BJ (cell line): ENCODE data around the gene PKIB. TPM values are rescaled to one million over a fixed set of nuclear protein-coding genes. Genes with fewer than 3 reads are reported as not detected.
"Not testable (repeated sequence)": the region's sequence is repeated elsewhere in the genome, so short reads cannot be mapped to it uniquely, and the experiment has no call there.

ENCODE experiments used
- CTCF ChIA-PET: fragments of 350-600 bp; formaldehyde crosslinking; extraction: SDS; loops from one replicate; lab custom pipeline; 2021; ENCODE audit warnings: antibody characterized with exemption, inconsistent platforms; lab: Yijun Ruan, JAX
- POLR2A ChIA-PET: fragments of 300-600 bp; sonication (Branson Sonifier 250); formaldehyde crosslinking; extraction: SDS; loops from one replicate; lab custom pipeline; 2021; ENCODE audit warnings: antibody characterized with exemption; lab: Charles Lee
- DNase-seq: peaks from one replicate; pipeline ENCODE4 v3.0.0-alpha.2; 2011; ENCODE audit warnings: low read depth
- H3K27me3 ChIP-seq: 2 replicates; pipeline ENCODE4 v1.6.0; 2011; ENCODE audit warnings: low read length; ENCODE audit not compliant: control insufficient read depth, insufficient read depth
- H3K36me3 ChIP-seq: 2 replicates; pipeline ENCODE4 v1.5.1; 2011; ENCODE audit warnings: low read length; ENCODE audit not compliant: control insufficient read depth, insufficient read depth
- H3K4me3 ChIP-seq: 2 replicates; pipeline ENCODE4 v1.5.1; 2011; ENCODE audit warnings: low read depth, mild to moderate bottlenecking, control low read depth, low read length
- CTCF ChIP-seq: IDR thresholded peaks from 2 replicates; pipeline ENCODE4 v1.5.1; 2011; ENCODE audit warnings: low read depth, mild to moderate bottlenecking, control low read depth, inconsistent platforms, low read length, moderate library complexity; ENCODE audit not compliant: insufficient read depth
- polyA plus RNA-seq: library from polyadenylated mRNA; depleted of rRNA; stranded (reverse); fragments of >200 nt; gene quantifications from 2 replicates; pipeline ENCODE4 v1.2.3, GENCODE V29; 2011

The PKIB gene
- polyA plus RNA-seq, 1 experiment: not detected

GRCh38 chr6:122624853-122625252 is 14.6 kb downstream of the PKIB start:
- no peak for TF ChIP-seq CTCF
- CTCF ChIA-PET: no interaction called here
- Histone ChIP-seq H3K4me3 (no peak overlapping the region), H3K27me3 (no peaks in the 10 kb centered on the region), H3K36me3 (no peaks in the 10 kb centered on the region)
- no peak for DNase-seq
- POLR2A ChIA-PET: no interaction called here

DNA sequence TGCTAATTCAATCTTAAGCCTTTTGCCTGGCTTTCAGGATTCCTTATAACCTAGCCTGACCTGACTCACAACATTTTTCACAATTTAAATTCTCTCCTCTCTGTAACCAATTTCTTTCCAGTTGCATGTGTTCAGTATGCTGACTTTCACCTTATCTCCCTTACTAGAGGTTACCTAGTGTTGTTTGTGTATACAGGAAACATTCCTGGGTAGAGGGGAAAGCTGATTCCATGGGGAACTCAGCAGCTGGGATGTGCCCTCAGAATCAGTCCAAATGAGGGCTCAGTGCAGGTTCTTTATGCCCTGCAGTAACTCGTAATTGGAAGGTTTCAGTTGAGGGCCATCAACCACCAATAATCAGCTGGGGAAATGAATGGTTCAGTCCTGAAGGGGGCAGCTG is 18.5 kb downstream of the PKIB start:
- H3K27me3 ChIP-seq: no peaks in the 10 kb centered on the region
- no peak overlapping the region for H3K4me3 ChIP-seq
- no peak for TF ChIP-seq CTCF
- H3K36me3 ChIP-seq: no peaks in the 10 kb centered on the region
- DNase-seq: no peak
- ChIA-PET CTCF (no interaction called here), POLR2A (no interaction called here)

DNA sequence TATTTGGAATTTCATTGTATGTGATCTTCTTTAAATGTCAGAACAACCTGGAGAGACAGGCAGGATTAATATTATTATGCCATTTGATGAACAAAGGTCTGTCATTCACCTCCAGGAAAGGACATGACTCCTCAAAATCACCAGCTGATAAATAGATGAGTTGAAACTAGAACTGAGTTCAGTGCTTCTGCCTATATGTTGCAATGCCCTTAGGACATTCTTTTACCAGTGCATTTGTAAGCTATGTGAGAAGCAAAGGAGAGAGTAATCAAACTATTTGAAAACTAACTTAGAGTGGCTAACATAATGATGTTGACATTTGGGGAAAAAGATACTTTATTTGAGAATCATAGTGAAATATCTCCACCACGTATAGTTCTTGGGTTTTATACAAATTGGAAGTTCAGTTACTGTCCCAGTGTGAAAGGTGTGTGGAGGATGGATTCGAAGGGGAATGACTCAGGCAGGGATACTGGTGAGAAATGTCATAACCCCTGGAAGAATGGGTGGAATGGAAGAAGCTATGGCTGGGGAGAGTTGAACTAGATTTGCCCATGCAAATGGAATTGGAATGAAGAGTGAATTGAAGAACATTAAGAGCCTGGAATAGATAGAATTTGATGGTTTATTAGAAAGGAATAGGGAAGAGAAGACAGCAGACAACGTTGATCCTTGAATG is 21.5 kb downstream of the PKIB start:
- TF ChIP-seq CTCF: no peak
- H3K36me3 ChIP-seq: no peaks in the 10 kb centered on the region
- H3K27me3 ChIP-seq: no peaks in the 10 kb centered on the region
- no peak overlapping the region for H3K4me3 ChIP-seq
- POLR2A ChIA-PET: no interaction called here
- CTCF ChIA-PET: no interaction called here
- no peak for DNase-seq

GRCh38 chr6:122640366-122640765 is 30.2 kb downstream of the PKIB start:
- CTCF ChIA-PET: no interaction called here
- Histone ChIP-seq H3K27me3 (no peaks in the 10 kb centered on the region), H3K36me3 (no peaks in the 10 kb centered on the region), H3K4me3 (no peak overlapping the region)
- no peak for DNase-seq
- POLR2A ChIA-PET: no interaction called here
- TF ChIP-seq CTCF: no peak

DNA sequence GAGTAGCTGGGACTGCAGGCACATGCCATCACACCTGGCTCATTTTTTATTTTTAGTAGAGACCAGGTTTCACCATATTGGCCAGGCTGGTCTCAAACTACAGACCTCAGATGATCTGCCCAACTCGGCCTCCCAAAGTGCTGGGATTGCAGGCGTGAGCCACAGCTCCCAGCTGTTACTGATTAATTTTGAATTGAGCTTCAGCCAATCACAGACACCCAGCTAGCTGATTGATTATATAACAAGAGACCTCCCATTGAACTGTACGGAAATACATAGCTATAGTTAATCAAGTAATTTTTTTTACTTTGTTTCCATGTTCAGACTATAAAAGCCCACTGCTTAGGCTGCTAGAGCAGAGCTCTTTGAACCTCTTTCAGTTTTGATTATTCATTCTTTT is 31.6 kb downstream of the PKIB start:
- ChIA-PET POLR2A (no interaction called here), CTCF (interaction anchor here (1.0 to 1.2 kb wide), 2 partner anchors 43 to 86 kb away, joined by 3 read pairs; no protein-coding TSS in a partner anchor)
- Histone ChIP-seq H3K36me3 (no peaks in the 10 kb centered on the region), H3K4me3 (no peak overlapping the region), H3K27me3 (no peaks in the 10 kb centered on the region)
- no peak for TF ChIP-seq CTCF
- DNase-seq: no peak

DNA sequence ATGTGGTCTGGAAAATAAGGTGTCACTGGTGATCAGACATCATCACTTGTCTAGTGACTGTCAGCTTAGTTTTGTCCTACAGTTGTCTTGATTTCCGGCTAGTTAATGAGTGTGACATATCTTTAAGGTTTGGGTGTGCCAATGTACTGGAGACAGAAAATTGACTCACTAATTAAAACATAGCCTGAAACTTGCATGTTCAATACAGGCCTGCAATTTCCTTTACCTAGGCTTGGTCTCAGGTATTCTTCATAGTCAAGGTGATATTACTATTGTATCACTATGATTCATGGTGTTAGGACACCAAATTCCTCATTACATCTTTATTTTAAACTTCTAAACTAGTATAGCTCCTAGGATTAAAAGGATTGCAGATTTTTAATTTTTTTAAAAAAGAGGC is 32.4 kb downstream of the PKIB start:
- H3K4me3 ChIP-seq, CTCF ChIA-PET, POLR2A ChIA-PET, H3K36me3 ChIP-seq, H3K27me3 ChIP-seq, DNase-seq: not testable (repeated sequence)
